Activated B cell treated with CpG ODN at 0.5 μM for 24 hours (primary cell): ENCODE data around the gene HDAC4. TPM values are rescaled to one million over a fixed set of nuclear protein-coding genes. Genes with fewer than 3 reads are reported as not detected.

Experiments used
- ATAC-seq: fragments of 200-7000 bp; cut with Tn5 transposase; one replicate; pipeline ENCODE4 v1.10.0; 2021; ENCODE audit warnings: low read depth, mild to moderate bottlenecking, moderate library complexity
- CTCF ChIA-PET: fragments of 350-600 bp; sonication (Branson Sonifier 250); formaldehyde crosslinking; loops from one replicate; lab custom pipeline; 2021; ENCODE audit warnings: antibody characterized with exemption; lab: Charles Lee
- POLR2A ChIA-PET: fragments of 350-600 bp; sonication (Branson Sonifier 250); formaldehyde crosslinking; loops from one replicate; lab custom pipeline; 2021; ENCODE audit warnings: antibody characterized with exemption; lab: Charles Lee
- DNase-seq: peaks from one replicate; pipeline ENCODE4 v3.0.0; 2022
- H3K27ac Mint-ChIP-seq: one replicate; pipeline ENCODE4 v1.8.0; 2020; ENCODE audit warnings: mixed read lengths
- H3K27me3 Mint-ChIP-seq: one replicate; pipeline ENCODE4 v1.8.0; 2021; ENCODE audit warnings: mixed read lengths
- H3K36me3 Mint-ChIP-seq: one replicate; pipeline ENCODE4 v1.8.0; 2021; ENCODE audit warnings: low read depth, mixed read lengths
- H3K4me1 Mint-ChIP-seq: one replicate; pipeline ENCODE4 v1.8.0; 2021; ENCODE audit warnings: mixed read lengths
- H3K4me3 Mint-ChIP-seq: one replicate; pipeline ENCODE4 v1.8.0; 2020; ENCODE audit warnings: mild to moderate bottlenecking, mixed read lengths
- H3K9me3 Mint-ChIP-seq: one replicate; pipeline ENCODE4 v1.8.0; 2020; ENCODE audit warnings: mixed read lengths
- intact Hi-C: fragments of 100-400 bp; cut with micrococcal nuclease; formaldehyde crosslinking; loops from one replicate; pipeline ENCODE4 v1.15.1; 2024
- total RNA-seq: library from RNA; stranded (reverse); gene quantifications from 2 replicates; pipeline ENCODE4 v1.2.3, GENCODE V29; 2022
- TF ChIP-seq, protein P1 (sequence below): fragments of 200-600 bp; IDR thresholded peaks from one replicate; pipeline ENCODE4 v1.8.0; 2022; ENCODE audit warnings: antibody characterized with exemption, mild to moderate bottlenecking

Gene HDAC4
- total RNA-seq, 1 donor from 2014 or later: 31.9 TPM

- intact Hi-C loops: loop anchor here (10.0 kb wide), 1 partner anchor 1009 kb away; the partner anchor contains the start of gene OTOS
- no peaks in the 10 kb centered on the region for H3K9me3 Mint-ChIP-seq
- ATAC-seq: no peak
- no peaks in the 10 kb centered on the region for H3K27me3 Mint-ChIP-seq
- ChIA-PET CTCF (no interaction called here), POLR2A (interaction anchor here (0.8 kb wide), 1 partner anchor 265 kb away, joined by 3 read pairs; the partner anchor contains the start of gene HDAC4)
- H3K4me1 Mint-ChIP-seq: no peaks in the 10 kb centered on the region
- no peak overlapping the region for H3K27ac Mint-ChIP-seq
- DNase-seq: no peak
- TF ChIP-seq, protein P1, sequence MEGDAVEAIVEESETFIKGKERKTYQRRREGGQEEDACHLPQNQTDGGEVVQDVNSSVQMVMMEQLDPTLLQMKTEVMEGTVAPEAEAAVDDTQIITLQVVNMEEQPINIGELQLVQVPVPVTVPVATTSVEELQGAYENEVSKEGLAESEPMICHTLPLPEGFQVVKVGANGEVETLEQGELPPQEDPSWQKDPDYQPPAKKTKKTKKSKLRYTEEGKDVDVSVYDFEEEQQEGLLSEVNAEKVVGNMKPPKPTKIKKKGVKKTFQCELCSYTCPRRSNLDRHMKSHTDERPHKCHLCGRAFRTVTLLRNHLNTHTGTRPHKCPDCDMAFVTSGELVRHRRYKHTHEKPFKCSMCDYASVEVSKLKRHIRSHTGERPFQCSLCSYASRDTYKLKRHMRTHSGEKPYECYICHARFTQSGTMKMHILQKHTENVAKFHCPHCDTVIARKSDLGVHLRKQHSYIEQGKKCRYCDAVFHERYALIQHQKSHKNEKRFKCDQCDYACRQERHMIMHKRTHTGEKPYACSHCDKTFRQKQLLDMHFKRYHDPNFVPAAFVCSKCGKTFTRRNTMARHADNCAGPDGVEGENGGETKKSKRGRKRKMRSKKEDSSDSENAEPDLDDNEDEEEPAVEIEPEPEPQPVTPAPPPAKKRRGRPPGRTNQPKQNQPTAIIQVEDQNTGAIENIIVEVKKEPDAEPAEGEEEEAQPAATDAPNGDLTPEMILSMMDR: no peak
- peaks cover 77% of the 10 kb centered on the region for H3K36me3 Mint-ChIP-seq
- no peak overlapping the region for H3K4me3 Mint-ChIP-seq
Observed at GRCh38 chr2:239135531-239135930, 265.3 kb downstream of the HDAC4 start.

DNA sequence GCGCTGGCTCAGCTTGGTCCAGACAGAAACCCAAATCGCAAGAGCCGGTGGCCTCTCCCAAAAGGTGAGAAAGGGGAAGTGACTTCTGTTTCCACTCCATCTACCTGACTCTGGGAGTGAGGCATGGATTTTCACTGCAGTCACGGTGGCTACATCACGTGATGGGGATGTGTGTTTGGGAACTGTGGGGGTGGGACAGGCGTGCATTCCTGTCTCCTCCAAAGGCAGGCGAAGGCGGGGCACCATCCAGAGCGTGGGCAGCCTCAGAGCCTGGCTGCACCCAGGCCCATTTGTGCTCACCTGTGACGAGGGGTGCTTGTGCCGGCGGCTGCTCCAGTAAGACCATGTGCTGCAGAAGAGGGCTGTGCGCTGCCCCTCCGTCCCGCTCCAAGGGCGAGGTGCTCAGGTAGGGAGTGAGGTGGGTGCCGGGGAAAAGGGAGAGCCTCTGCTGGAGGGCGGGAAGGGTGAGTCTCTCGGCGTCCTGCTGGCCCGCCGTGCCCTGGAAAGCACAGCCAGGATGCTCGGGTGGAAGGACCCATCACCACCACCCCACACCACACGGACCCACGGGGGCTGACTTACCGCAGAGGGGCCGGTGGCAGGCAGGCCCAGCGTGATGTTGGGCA, 266.8 kb downstream of the HDAC4 start:
- H3K27ac Mint-ChIP-seq: no peak overlapping the region
- no peak for DNase-seq
- ATAC-seq: no peak
- H3K9me3 Mint-ChIP-seq: no peaks in the 10 kb centered on the region
- TF ChIP-seq, protein P1: no peak
- intact Hi-C loops: loop anchor here (10.0 kb wide), 1 partner anchor 1011 kb away; the partner anchor contains the start of gene OTOS
- no peak overlapping the region for H3K4me3 Mint-ChIP-seq
- H3K4me1 Mint-ChIP-seq: no peaks in the 10 kb centered on the region
- no peaks in the 10 kb centered on the region for H3K27me3 Mint-ChIP-seq
- peaks cover 74% of the 10 kb centered on the region for H3K36me3 Mint-ChIP-seq
- ChIA-PET POLR2A (no interaction called here), CTCF (no interaction called here)

- ATAC-seq (no peak), DNase-seq (no peak)
- H3K9me3 Mint-ChIP-seq: no peaks in the 10 kb centered on the region
- intact Hi-C loops: loop anchor here (10.0 kb wide), 1 partner anchor 1012 kb away; the partner anchor contains the start of gene OTOS
- peaks cover 71% of the 10 kb centered on the region for H3K36me3 Mint-ChIP-seq
- no peaks in the 10 kb centered on the region for H3K4me1 Mint-ChIP-seq
- no peaks in the 10 kb centered on the region for H3K27me3 Mint-ChIP-seq
- TF ChIP-seq, protein P1: no peak
- POLR2A ChIA-PET: no interaction called here
- no peak overlapping the region for H3K4me3 Mint-ChIP-seq
- CTCF ChIA-PET: no interaction called here
- no peak overlapping the region for H3K27ac Mint-ChIP-seq
Observed at GRCh38 chr2:239132786-239133185, 268.0 kb downstream of the HDAC4 start.

GRCh38 chr2:239132156-239132709, 268.6 kb downstream of the HDAC4 start:
- POLR2A ChIA-PET: no interaction called here
- DNase-seq (no peak), ATAC-seq (no peak)
- no peak overlapping the region for H3K4me3 Mint-ChIP-seq
- CTCF ChIA-PET: no interaction called here
- no peaks in the 10 kb centered on the region for H3K27me3 Mint-ChIP-seq
- intact Hi-C loops: loop anchor here (10.0 kb wide), 1 partner anchor 1013 kb away; the partner anchor contains the start of gene OTOS
- H3K36me3 Mint-ChIP-seq: peaks cover 69% of the 10 kb centered on the region
- H3K4me1 Mint-ChIP-seq: no peaks in the 10 kb centered on the region
- no peak overlapping the region for H3K27ac Mint-ChIP-seq
- TF ChIP-seq, protein P1: no peak
- H3K9me3 Mint-ChIP-seq: no peaks in the 10 kb centered on the region

GRCh38 chr2:239131521-239131920, 269.3 kb downstream of the HDAC4 start:
- Mint-ChIP-seq H3K36me3 (peaks cover 70% of the 10 kb centered on the region), H3K4me3 (no peak overlapping the region), H3K27ac (no peak overlapping the region), H3K9me3 (no peaks in the 10 kb centered on the region), H3K27me3 (no peaks in the 10 kb centered on the region), H3K4me1 (no peaks in the 10 kb centered on the region)
- TF ChIP-seq, protein P1: no peak
- intact Hi-C loops: loop anchor here (10.0 kb wide), 1 partner anchor 1013 kb away; the partner anchor contains the start of gene OTOS
- POLR2A ChIA-PET: no interaction called here
- DNase-seq: no peak
- no peak for ATAC-seq
- CTCF ChIA-PET: no interaction called here
